Bladder microvascular endothelial cell (primary cell): ENCODE data around the gene CLEC12A. TPM values are rescaled to one million over a fixed set of nuclear protein-coding genes. Genes with fewer than 3 reads are reported as not detected.

Experiments
- total RNA-seq: library from RNA; depleted of rRNA; stranded (reverse); fragments of >200 nt; gene quantifications from 2 replicates; pipeline ENCODE4 v1.2.3, GENCODE V29; 2014

CLEC12A gene
- total RNA-seq = not detected in 2 replicates

DNA sequence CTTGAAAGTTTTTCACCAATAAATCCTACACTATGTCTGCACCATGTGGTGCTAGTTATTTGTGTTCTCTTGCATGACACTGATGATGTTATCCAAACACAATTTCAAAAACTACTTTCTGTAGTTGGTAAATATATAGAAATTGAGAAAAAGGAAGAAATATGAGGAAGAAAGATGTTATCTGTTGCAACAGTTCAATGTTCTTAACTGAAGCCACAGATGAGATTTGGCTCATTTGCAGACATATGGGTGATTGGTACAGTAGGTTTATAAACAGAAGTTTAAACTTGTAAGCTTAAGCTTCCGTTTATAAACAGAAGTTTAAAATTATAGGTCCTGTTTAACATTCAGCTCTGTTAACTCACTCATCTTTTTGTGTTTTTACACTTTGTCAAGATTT, at the start of gene CLEC12A:
TSS of gene CLEC12A (plus strand) at position 229 of the 400 bp plus-strand sequence. CDS start 188 bp downstream, outside the sequence.

DNA sequence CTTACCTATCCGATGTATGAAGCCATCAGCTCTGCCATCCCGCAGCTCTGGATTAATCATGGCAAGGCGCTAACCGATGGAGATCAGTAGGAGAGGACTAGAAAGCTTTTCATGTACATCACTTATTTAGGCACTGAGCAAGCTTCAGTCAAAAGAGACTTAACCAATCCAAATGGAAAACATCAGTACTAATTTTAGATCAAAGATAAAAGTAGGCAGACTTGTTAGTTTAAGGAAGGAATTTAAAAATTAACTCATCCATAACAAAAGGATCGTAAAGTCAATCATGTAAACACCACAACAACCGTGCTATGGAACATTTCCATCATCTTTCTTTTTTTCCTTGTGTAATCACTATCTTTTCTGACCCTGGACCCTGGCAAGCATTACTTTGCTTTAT, 38.9 kb upstream of the CLEC12A start, which contains the start of gene CLEC2A:
TSS of gene CLEC2A (minus strand) at position 101 of the 400 bp plus-strand sequence. CDS start at position 60, 41 bp downstream.

DNA sequence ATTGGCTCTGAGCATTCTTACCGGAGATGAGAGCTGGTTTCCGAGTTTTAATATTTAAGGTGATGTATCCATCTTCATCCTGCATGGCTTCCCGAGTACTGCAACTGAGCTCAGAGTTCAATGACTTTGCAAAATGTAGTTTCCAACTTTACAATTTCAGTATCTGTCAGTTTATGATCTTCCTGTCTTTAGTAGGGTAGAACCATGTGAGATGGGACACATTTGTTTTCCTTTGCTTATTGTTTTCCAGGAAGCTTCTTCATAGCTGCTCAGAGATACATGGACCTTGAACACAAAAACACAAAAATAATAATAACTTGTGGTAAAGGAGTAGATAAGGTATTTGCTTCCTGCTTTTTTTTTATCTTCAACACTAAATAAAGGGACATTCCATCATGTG, 27.8 kb downstream of the CLEC12A start, which contains the start of gene CLEC1B:
TSS of gene CLEC1B (minus strand) at position 106 of the 400 bp plus-strand sequence. CDS start at position 85, 21 bp downstream.

DNA sequence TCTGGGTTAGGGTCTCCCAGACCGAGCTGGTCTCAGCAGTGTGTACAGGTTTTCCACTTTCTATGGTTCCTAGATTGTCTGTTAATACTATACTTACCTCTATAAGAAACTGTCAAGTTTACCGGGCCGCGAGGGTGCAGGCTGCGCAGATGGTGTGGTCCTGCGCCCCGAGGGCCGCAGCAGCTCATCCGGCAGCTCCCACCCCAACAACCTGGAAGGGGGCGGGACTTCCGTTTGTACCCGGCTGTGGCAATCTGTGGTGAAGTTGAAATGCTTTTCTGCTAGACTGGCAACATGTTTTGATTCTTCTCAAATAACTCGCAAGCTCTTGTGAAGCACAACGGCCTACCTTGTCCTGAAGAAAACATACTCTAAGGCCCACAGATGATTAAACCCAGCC, 59.2 kb downstream of the CLEC12A start, which contains the start of gene CLEC9A:
TSS of gene CLEC9A (plus strand) at position 237 of the 400 bp plus-strand sequence. CDS start 22,006 bp downstream, outside the sequence.

Other genes with a start within 250 kb of the CLEC12A start
- gene CLECL1, start 238.3 kb upstream of the CLEC12A start, total RNA-seq = not detected in 2 replicates
- 0.97 and 3.7 TPM in 2 replicates for gene CD69, start 210.5 kb upstream of the CLEC12A start, total RNA-seq
- gene KLRF1, start 143.9 kb upstream of the CLEC12A start, total RNA-seq = 0.16 TPM in 1 of 2 replicates, not detected in the other
- 64.6 and 79.8 TPM in 2 replicates for gene CLEC2B, start 102.1 kb upstream of the CLEC12A start, total RNA-seq
- gene KLRF2, start 89.9 kb upstream of the CLEC12A start, total RNA-seq = not detected in 2 replicates
- gene CLEC2A, start 39.0 kb upstream of the CLEC12A start, total RNA-seq = not detected in 2 replicates
- not detected in 2 replicates for gene CLEC1B, start 27.7 kb downstream of the CLEC12A start, total RNA-seq
- gene CLEC12B, start 39.2 kb downstream of the CLEC12A start, total RNA-seq = 0.16 TPM in 1 of 2 replicates, not detected in the other
- not detected in 2 replicates for gene CLEC9A, start 59.3 kb downstream of the CLEC12A start, total RNA-seq
- gene CLEC1A, start 127.6 kb downstream of the CLEC12A start, total RNA-seq = 22.3 and 28.0 TPM in 2 replicates
- gene CLEC7A, start 158.8 kb downstream of the CLEC12A start, total RNA-seq = 0.16 and 0.25 TPM in 2 replicates
- under 0.01 TPM in 1 of 2 replicates, not detected in the other for gene OLR1, start 200.7 kb downstream of the CLEC12A start, total RNA-seq
- not detected in 2 replicates for gene TMEM52B, start 207.6 kb downstream of the CLEC12A start, total RNA-seq
- gene GABARAPL1, start 241.5 kb downstream of the CLEC12A start, total RNA-seq = 34.0 and 141 TPM in 2 replicates